ENCODE data around the gene NBEAL1.
"Not testable (repeated sequence)": the region's sequence is repeated elsewhere in the genome, so short reads cannot be mapped to it uniquely, and the experiment has no call there.

Gene NBEAL1

GRCh38 chr2:203014456-203015199, at the start of gene NBEAL1:
TSS of gene NBEAL1 (plus strand) at chr2:203014875. CDS start at chr2:203016385, 1,510 bp downstream.
- peak; percentile 99 for DNase-seq (ENCODE audit: low spot score)

- peak; percentile 6 for DNase-seq (ENCODE audit: low spot score)
Observed at GRCh38 chr2:202965810-202966460, 48.7 kb upstream of the NBEAL1 start.

GRCh38 chr2:202969404-202969803, 45.3 kb upstream of the NBEAL1 start:
- not testable (repeated sequence) for DNase-seq (ENCODE audit: low spot score)

GRCh38 chr2:202976809-202977208, 37.9 kb upstream of the NBEAL1 start:
- no peak for DNase-seq (ENCODE audit: low spot score)

- no peak for DNase-seq (ENCODE audit: low spot score)
Observed at GRCh38 chr2:202982779-202983491, 31.7 kb upstream of the NBEAL1 start.

GRCh38 chr2:202989749-202990148, 24.9 kb upstream of the NBEAL1 start:
- DNase-seq (ENCODE audit: low spot score), result no peak

GRCh38 chr2:202990501-202990900, 24.2 kb upstream of the NBEAL1 start:
- DNase-seq (ENCODE audit: low spot score), result no peak

GRCh38 chr2:202997113-202997512, 17.6 kb upstream of the NBEAL1 start:
- not testable (repeated sequence) for DNase-seq (ENCODE audit: low spot score)

GRCh38 chr2:203002054-203002821, 12.4 kb upstream of the NBEAL1 start:
- no peak for DNase-seq (ENCODE audit: low spot score)

GRCh38 chr2:203003716-203004115, 11.0 kb upstream of the NBEAL1 start:
- no peak for DNase-seq (ENCODE audit: low spot score)

- no peak for DNase-seq (ENCODE audit: low spot score)
Observed at GRCh38 chr2:203016716-203017115, 2.0 kb downstream of the NBEAL1 start.

GRCh38 chr2:203018181-203018580, 3.5 kb downstream of the NBEAL1 start:
- DNase-seq (ENCODE audit: low spot score), result no peak

- DNase-seq (ENCODE audit: low spot score), result no peak
Observed at GRCh38 chr2:203019142-203019541, 4.5 kb downstream of the NBEAL1 start.

- DNase-seq (ENCODE audit: low spot score), result no peak
Observed at GRCh38 chr2:203021991-203022390, 7.3 kb downstream of the NBEAL1 start.

- DNase-seq (ENCODE audit: low spot score), result no peak
Observed at GRCh38 chr2:203022751-203023150, 8.1 kb downstream of the NBEAL1 start.

- DNase-seq (ENCODE audit: low spot score), result no peak
Observed at GRCh38 chr2:203025592-203025991, 10.9 kb downstream of the NBEAL1 start.

GRCh38 chr2:203030545-203030944, 15.9 kb downstream of the NBEAL1 start:
- DNase-seq (ENCODE audit: low spot score), result no peak

GRCh38 chr2:203030991-203031390, 16.3 kb downstream of the NBEAL1 start:
- no peak for DNase-seq (ENCODE audit: low spot score)

- DNase-seq (ENCODE audit: low spot score), result no peak
Observed at GRCh38 chr2:203033395-203033794, 18.7 kb downstream of the NBEAL1 start.

- no peak for DNase-seq (ENCODE audit: low spot score)
Observed at GRCh38 chr2:203035879-203036470, 21.3 kb downstream of the NBEAL1 start.

GRCh38 chr2:203037026-203037425, 22.4 kb downstream of the NBEAL1 start:
- no peak for DNase-seq (ENCODE audit: low spot score)

GRCh38 chr2:203038586-203038985, 23.9 kb downstream of the NBEAL1 start:
- DNase-seq (ENCODE audit: low spot score), result no peak

Measured in Ammon's horn (tissue), 1 donor.